DMS79 (cell line): ENCODE measurements around the gene AASDHPPT.
"Not testable (repeated sequence)": the region's sequence is repeated elsewhere in the genome, so short reads cannot be mapped to it uniquely, and the experiment has no call there.

Experiments
- DNase-seq: peaks from one replicate; lab custom pipeline; 2025; lab: John Stamatoyannopoulos, UW

AASDHPPT gene, protein sequence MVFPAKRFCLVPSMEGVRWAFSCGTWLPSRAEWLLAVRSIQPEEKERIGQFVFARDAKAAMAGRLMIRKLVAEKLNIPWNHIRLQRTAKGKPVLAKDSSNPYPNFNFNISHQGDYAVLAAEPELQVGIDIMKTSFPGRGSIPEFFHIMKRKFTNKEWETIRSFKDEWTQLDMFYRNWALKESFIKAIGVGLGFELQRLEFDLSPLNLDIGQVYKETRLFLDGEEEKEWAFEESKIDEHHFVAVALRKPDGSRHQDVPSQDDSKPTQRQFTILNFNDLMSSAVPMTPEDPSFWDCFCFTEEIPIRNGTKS

DNA sequence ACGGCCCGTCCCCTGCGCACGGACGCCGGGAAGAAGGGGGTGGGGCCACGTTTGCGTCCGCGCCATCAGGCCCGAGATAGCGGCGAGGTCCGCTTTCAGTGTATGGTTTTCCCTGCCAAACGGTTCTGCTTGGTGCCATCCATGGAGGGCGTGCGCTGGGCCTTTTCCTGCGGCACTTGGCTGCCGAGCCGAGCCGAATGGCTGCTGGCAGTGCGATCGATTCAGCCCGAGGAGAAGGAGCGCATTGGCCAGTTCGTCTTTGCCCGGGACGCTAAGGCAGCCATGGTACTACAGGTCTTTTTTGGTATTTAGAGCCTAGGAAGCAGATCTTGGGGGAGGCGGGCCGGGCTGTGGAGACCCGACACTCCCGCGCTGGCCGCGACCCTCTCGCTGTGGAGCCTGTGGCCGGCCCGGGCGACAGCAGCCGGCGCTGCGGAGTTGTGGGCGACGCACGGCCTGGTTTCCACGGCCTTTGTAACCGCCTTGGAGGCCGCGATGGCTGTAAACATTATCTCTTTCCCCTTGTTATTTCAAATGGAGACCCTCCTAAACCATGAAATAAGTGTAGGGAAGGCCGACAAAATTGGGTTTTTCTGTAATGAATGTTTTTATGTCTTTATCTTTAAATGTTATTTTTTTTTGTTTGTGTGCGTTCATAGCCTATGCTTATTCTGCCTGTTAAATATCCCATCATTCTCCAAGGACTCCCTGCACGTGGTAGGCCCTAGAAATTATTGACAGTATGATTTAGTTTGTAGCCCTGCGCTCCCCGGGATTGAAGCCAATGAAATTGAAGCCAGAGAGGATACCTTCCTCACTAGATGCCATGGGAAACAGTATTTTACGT lies at the start of gene AASDHPPT:
Gene AASDHPPT (plus strand): TSS at position 54 of the 847 bp plus-strand sequence. CDS start 49 bp downstream, at position 103.
- DNase-seq = peak; percentile 56

DNA sequence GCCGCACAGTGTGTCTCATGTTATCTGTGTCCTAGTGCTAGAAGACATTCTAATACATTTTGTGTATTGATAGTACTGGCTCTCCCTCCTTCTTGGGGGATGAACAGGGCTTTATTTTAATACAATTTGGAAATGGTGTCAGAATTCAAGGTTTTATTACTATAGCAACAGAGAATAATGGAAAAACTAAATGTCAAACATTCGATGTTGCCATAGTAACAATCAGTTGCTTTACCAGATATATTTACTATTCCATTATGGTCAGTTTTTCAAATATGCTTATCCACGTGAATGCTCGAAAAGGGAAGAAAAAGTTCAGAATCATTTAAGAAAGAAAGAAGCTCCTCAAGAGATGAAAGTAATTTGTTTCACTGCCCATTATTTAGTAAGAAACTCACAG lies 46.9 kb upstream of the AASDHPPT start:
- DNase-seq = no peak

DNA sequence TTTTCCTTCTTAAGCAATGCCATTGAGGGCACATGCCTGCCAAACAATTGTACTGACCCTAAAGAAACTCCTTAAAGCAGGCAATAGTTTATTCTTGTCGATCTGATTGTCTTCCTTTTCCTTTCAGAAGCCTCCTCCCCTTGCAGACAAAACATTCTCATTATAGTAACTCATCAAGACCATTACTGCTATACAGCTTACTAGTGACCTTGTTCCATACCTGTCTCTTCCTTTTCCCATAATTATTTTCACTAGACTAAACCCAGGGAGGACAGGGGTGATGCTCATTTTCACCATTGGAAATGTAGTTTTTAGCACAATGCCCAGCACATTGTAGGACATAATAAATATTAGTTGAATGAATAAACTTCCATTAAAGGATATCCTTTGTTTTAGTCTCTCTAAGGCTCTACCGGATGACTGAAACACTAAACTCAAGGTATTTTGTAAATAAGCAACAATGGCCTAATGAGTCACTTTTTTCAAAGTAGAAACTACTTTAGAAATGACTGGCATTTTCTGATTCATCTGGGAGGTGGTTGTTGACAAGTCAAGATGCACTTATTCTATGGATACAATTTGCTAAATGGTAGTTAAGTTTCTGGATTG lies 46.2 kb upstream of the AASDHPPT start:
- no peak for DNase-seq

DNA sequence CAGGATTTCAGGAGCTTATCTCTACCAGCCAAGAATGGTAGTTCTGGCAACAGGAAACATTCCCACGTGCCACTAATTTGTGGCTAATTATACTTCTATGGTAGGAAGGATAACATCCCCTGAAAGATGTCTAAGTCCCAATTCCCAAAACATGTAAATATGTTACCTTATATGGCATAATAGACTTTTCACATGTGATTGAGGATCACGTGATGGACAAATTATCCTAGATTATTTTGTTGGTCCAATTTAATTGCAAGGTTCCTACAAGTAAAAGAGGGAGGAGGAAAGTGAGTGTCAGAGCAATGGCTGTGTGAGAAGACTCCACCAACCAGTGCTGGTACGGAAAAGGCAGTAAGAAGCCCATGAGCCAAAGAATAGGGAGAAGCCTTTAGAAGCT lies 45.5 kb upstream of the AASDHPPT start:
- no peak for DNase-seq

DNA sequence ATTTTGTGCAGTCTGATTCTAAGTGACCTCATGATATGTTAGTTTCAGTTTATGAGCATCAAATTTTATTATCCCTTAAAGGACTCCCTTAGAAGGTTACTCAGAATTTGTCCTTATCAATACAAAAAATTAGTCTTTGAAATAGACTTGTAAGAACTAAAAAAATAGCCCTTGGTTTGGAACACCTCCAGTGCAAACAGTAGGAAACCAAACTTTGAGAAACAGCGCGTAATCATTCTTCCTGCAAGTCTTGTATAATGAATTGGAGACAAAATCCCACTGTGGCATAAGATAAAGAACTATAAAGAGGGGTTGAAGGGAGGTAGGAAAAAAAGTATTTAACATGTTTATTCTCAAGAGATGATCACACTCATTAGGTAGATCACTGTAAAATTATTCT lies 44.6 kb upstream of the AASDHPPT start:
- no peak for DNase-seq

DNA sequence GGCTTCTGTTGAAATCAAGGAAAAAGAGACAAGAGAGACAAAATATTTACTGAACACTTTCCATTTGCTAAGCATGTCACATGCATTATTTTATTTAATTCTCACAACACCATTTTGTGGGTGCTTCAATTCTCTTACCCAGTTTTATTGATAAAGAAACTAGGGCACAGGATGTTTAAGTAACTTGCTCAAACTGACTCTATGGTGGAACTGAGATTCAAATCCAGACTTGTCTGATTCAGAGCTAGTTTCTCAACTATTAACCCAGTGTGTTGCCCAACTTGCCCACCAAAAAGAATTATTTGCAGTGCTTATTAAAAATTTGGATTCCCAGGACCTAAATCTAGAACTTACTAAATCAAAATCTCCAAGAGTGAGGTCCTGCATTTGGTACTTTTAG lies 33.9 kb upstream of the AASDHPPT start:
- DNase-seq = no peak

DNA sequence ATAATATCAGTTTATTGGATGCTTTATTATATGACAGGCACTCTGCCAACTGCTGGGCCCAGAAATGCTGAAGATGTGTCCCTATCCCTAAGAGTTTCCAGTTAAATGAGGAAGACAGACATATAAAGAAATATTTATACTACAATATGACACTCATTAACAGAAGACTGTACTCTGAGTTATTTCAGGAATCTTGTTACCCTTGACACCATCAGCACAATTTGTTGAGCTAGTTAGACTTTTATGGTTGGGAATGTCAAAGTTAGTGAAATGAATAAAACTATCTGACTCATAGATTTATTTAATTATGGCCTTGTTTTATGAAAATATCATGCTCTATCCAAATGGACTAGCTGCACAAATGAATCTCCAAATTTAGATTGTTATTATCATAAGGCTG lies 29.8 kb upstream of the AASDHPPT start:
- DNase-seq = no peak

DNA sequence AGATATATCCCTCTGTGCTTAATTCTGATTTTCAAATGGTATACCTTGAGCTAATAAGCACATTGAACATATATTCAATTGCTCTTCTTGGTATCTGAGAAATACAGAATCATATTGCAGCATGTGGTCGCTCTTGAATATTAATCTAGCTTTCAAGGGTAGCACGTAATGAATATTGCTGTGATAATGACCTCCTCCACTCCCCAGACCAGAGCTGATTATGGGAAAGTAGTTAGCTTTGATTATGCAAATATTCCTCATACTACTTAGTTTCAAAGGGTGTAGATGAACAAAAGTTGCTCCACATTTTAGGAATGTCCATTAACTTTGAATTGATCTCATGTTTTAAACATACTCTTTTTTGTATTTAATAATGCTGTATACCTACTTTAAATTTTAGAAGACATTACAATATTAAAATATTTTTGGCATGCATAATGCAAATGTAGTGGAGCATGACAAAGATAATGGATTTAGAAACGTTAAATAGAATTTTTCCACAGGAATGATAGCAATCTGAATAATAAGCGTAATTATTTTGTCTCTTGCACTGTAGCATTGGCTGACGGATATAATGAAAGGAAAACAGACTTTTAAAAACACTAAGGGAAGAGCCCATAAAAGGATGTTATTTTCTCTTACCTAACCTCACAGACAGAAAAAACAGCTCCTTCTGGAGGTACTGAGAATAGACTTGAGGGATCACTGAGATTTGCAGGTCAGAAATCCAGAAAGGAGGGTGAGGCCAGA lies 27.6 kb upstream of the AASDHPPT start:
- no peak for DNase-seq

DNA sequence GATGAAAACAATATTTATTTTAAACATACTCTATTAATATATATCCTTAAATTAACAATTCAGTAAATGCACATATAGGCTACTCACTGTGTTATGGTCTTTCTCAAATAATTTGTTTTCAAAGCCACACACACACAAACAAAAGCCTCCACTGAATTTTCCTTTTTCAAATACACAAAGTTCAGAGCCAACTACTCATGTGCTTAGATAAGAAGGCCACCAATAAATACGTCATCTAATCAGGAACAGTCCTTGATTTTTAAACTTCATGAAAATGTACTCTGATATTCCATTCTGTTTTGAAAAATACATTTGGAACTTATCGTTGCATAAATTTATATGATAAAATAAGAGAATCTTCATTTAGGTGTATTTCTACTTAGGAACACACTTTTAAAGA lies 26.4 kb upstream of the AASDHPPT start:
- no peak for DNase-seq

DNA sequence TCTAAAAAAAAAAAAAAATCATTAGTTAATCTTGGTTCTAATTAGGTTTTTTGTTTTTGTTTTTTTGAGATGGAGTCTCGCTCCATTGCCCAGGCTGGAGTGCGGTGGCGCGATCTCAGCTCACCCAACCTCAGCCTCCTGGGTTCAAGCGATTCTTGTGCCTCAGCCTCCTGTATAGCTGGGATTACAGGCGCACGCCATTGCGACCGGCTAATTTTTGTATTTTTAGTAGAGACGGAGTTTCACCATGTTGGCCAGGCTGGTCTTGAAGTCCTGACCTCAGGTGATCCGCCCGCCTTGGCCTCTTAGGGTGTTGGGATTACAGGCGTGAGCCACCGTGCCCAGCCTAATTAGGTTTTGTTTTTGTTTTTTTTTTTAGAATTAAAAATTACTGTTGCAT lies 19.1 kb upstream of the AASDHPPT start:
- DNase-seq = not testable (repeated sequence)

DNA sequence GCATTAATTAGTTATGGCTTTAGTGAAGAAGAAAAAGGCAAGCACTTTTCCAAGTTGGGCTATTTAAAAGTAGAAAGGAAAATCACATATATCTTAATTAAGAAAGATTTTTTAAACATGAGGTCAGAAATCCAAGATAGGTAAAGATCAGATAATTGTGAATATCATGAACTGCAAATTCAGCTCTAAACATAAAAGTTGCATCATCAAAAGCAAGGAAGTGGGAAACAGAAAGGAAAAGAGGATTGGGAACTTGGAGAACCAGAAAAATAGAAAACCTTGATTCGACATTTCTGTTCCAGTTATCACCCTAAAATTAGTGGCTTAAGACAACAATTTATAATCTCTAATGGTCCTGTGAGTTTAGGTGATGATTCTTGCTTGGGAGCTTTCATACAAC lies 17.8 kb upstream of the AASDHPPT start:
- no peak for DNase-seq

DNA sequence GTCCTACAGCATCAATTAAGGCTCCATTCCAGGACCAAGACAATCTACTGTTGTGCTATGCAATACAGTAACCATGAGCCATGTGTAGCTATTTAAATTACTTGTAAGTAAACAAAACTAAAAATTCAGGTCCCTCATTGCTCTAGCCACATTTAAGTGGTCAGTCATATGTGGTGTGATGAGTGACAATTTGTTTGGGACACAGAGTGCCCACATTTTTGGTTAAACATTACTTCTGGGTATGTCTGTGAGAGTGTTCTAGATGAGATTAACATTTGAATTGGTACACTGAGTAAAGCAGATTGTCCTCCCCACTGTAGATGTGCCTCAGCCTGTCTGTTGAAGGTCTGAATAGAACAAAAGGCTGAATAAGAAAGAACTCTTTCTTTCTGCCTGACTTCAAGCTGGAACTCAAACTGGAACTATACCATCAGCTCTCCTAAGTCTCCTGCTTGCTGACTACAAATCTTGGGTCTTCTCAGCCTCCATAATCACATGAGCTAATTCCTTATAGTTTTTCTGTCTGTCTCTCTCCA lies 16.1 kb upstream of the AASDHPPT start:
- DNase-seq = no peak

DNA sequence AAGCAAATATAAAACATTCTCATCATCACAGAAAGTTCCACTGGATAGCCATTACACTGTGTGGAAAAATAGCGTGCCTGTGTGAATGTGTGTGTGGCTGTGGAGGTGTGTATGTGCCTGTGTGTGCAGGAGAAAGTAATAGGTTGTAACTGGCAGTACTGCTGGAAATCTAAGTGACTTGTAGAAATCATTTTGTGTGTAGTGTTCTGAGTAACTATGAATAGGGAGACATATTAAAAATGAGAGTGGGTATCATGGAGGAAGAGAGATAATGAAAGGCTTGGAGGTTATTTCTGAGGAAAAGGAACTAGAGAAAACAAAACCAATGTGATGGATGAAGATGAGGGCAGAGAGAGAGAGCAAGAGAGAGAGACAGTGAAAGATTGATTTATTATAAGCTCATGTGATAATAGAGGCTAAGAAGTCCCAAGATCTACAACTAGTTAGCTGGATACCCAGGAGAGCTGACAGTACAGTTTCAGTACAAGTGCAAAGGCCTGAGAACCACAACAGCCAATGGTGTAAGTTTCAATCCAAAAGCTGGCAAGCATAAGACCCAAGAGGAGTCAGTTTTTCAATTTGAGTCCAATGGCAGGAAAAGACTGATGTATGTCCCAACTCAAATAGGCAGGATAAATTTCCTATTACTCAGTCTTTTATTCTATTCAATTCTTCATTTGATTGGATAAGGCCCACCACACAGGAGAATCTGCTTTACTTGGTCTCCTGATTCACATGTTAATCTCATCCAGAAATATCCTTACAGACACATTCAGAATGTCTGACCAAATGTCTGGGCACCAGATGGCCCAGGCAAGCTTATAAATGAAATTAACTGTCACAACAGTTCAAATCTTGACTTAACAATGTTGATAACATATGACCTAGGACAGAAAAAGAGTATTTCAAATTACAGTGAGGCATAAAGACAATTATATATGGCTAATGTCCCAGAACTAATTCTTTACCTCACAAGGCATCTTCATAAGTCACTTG lies 15.2 kb upstream of the AASDHPPT start:
- DNase-seq = no peak

DNA sequence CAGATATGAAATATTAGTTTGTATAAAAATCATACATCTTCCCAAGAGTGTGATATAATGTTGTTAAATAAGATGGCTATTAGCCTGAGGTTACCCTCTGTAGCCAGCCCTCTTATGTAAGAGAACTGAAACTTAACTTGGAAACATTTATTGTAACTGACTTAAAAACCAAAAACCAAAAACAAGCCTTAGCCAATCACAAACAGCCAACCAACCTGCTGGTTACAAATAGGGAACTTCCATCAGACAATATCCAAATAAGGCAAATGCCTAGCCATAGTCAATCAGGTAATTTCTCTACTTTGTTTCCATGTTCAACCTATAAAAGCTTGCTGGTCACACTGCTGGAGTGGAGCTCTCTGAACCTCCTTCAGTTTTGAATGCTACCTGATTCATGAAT lies 14.5 kb upstream of the AASDHPPT start:
- no peak for DNase-seq

DNA sequence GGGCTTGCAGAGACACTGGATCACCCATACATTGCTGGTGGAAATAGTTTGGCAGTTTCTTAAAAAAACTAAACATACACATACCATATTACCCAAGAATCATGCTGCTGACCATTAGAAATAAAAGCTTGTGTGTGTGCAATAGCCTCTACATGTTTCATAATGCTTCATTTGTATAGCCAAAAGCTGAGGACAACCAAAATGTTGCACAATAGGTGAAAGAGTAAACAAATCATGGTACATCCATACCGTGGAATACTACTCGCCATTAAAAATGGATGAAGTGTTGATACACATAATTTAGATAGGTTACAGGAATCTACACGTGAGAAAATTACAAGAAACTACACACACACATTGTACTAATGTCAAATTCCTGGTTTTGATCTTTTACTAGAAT lies 6.9 kb upstream of the AASDHPPT start:
- DNase-seq = no peak

DNA sequence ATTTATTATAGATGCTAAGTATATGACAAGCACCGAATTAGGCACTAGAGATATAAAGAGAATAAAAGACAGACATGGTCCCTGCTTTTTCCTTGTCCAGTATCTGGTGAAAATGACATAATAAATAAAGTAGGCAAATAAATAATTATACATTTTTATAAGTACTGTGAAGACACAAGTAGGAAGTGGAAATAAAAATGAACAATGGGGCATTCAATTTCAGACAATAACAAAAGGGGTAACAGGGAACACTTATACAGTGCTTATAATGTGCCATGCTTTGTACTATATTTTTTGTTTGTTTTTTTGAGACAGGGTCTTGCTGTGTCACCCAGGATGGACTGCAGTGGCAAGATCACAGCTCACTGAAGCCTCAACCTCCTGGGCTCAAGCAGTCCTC lies 4.7 kb upstream of the AASDHPPT start:
- DNase-seq = no peak

DNA sequence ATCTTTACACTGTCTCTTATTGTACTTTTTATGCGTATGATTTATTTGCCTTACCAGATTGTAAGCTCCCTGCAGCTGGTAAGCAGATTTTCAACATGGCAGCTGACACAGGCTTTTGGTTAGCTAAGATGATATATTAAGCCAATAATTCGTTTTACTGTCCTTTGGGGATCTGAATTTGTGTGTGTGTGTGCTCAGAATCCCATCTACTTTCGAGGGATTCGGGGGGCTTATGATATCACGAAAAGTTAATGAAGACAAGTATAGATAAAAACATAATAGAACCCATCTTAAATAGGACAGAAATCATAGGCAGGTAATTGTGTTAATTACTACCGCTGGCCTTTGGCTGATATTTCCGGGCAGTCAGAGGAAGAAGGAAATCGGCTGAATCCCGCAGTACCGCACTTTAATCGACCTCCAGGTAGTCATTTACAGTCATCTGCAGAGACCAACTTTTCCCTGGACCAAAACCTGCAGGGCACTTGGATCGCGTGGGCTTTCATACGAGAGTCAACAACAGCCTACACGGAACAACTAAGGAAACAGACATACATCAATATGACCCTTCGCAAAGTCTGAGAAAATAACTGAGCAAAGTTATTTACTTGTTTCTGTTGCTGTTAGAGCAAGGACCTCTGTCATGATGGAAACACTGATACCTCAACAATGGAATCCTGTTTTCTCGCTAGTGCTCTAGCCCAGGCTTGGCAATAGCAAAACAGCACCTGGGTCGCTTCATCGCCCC lies 1.1 kb upstream of the AASDHPPT start:
- DNase-seq = no peak

DNA sequence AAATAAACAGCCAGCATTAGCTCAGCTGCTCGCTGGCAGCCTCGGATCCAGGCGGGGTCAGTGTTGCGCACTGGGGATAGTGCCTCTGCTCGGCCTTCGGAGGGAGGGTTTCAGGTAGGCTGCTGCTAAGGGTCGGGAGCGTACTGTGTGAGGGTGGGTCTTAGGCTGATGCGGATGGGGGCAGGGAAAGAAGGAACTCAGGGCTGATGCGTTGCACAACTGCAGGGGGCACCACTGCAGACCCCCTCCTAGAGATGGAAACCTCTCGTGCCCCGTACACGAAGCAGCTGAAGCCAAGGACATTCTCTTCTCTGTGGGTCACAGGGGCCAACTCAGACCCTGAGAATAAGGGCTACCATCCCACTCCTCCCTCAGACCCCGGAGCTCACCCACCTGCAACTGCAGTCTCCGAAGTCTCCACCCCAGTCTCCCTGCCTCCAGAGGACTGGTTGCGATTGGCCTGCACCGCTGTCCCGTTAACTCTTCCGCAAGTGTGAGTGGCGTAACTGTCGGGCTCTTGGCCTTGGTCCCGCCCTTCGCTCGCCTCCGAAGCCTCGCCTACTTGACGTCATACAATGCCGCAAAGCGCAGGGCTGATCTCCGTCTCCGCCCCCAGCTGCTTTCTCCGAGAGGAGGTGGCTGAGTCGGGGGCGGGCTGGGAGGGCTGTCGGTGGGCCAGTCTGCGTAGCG lies 398 bp upstream of the AASDHPPT start, which contains the start of gene KBTBD3:
Gene KBTBD3 (minus strand): TSS at position 429 of the 690 bp plus-strand sequence. CDS start 18,250 bp downstream, outside the sequence.
- peak; percentile 99 for DNase-seq

DNA sequence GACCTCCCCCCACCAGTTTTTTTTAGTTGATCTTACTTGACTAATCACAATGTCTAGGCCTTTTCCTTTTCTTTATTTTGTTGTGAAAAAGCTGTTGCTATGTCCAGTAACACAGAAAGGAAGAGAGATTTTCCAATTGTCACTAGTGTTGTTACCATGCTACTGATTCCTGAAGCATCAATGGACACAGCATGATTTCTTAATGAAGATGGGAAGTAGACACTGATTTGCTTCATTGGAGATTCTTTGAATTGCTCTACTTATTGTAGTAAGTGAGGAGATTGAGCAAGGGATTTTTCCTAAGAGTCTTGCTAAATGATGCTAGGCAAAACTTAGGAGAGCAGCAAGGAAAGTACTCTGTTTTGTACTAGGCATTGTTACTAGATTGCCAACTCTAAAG lies 4.6 kb downstream of the AASDHPPT start:
- DNase-seq = no peak
